Measurements from ENCODE around the gene FAT2.
A peak's percentile ranks its signal among the peaks of the same experiment; 100 is the strongest.

Gene FAT2

DNA sequence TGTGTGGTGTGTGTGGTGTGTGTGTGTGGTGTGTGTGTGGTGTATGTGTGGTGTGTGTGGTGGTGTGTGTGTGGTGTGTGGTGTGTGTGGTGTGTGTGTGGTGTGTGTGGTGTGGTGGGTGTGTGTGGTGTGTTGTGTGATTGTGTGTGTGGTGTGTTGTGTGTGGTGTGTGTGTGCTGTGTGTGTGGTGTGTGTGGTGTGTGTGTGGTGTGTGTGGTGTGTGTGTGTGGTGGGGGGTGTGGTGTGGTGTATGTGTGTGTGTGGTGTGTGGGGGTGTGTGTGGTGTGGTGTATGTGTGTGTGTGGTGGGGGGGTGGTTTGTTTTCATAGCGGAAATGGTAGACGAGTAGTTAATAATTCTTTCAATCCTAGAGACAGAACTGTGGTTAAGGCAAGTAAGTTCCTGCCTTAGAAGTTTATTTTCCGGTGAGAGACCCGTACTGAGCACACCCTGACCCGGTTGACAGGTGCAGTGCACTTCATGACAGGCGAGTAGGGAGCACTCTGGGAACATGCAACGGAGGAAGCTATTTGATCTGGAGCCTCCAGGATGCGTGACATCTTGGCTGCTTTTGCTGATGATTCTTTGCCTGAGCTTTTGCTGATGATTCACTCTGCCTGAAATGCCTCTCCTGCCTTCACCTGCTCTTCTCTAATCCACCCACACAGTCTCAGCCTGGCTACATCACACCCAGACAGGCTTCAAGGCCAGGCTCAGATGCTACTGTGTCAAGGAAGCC is 21.7 kb upstream of the FAT2 start:
- no peak overlapping the region for H3K4me3 ChIP-seq (ENCODE audit: low read length)
- DNase-seq (ENCODE audit: low read depth), result no peak
- TF ChIP-seq, protein P1, sequence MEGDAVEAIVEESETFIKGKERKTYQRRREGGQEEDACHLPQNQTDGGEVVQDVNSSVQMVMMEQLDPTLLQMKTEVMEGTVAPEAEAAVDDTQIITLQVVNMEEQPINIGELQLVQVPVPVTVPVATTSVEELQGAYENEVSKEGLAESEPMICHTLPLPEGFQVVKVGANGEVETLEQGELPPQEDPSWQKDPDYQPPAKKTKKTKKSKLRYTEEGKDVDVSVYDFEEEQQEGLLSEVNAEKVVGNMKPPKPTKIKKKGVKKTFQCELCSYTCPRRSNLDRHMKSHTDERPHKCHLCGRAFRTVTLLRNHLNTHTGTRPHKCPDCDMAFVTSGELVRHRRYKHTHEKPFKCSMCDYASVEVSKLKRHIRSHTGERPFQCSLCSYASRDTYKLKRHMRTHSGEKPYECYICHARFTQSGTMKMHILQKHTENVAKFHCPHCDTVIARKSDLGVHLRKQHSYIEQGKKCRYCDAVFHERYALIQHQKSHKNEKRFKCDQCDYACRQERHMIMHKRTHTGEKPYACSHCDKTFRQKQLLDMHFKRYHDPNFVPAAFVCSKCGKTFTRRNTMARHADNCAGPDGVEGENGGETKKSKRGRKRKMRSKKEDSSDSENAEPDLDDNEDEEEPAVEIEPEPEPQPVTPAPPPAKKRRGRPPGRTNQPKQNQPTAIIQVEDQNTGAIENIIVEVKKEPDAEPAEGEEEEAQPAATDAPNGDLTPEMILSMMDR (conservative IDR thresholded peaks at IDR 0.05; ENCODE audit: low read length), result no peak

DNA sequence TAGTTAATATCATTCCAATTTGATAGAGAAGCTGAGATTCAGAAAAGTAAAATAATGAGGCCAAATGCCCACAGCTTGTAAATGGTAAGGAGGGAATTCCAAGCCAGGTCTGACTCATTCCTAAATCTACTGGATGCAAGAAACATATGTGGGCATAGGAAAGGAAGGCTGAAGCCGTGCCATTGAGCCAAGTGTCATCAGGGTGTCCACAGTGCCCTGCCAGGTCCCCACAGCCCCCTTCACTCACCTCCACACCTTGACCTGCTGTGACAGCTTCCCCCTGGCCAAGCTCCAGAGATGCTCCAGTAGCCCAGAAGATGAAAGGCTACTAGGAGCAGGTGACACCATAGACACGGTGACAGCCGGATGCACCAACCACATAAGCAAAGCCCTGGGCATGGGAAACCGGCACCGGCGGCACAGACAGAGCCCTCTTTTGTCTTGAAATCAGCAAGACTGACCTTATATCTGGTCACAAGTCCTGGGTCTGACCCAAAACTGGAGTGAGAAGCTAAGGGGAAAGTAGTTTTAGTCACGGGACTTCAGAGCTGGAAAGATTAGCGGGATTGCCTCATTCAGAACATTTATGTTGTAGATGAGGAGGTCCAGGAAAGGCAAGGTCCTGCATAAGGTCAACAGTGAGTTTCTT is 20.1 kb upstream of the FAT2 start:
- DNase-seq (ENCODE audit: low read depth), result no peak
- TF ChIP-seq, protein P1 (conservative IDR thresholded peaks at IDR 0.05; ENCODE audit: low read length), result no peak
- no peak overlapping the region for H3K4me3 ChIP-seq (ENCODE audit: low read length)

DNA sequence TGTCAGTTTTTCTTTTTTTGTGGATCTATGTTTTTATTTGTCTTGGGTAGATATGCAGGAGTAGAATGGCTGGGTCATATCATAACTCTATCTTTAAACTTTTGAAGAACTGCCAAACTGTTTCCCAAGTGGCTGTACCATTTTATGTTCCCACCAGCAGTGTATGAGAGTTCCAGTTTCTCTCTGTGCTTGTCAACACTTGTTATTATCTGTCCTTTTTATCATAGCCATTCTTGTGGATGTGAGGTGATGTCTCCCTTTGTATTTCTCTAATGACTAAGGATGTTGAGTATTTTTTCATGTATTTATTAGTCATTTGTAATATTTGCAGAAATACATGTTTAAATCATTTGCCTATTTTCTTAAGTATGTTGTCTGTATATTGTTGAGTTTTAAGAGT is 17.4 kb upstream of the FAT2 start:
- TF ChIP-seq, protein P1 (conservative IDR thresholded peaks at IDR 0.05; ENCODE audit: low read length), result no peak
- DNase-seq (ENCODE audit: low read depth), result no peak
- H3K4me3 ChIP-seq (ENCODE audit: low read length), result no peak overlapping the region

DNA sequence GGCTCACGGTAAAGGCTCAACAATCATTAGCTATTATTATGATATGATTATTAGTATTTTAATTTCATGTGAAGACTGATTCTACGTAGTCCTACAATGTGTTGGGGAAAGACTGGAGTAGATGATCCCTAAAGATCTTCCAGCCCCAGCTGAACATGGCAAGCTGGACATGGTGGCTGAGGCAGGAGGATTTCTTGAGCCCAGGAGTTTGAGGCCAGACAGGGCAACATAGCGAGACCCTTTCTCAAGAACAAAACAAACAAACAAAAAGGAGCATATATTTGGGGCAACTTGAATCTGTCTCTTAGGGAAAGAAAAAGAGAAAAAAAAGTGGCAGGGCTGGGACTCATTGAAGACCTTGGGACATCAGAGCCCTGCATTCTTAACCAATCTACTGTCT is 16.2 kb upstream of the FAT2 start:
- no peak for DNase-seq (ENCODE audit: low read depth)
- H3K4me3 ChIP-seq (ENCODE audit: low read length), result no peak overlapping the region
- TF ChIP-seq, protein P1 (conservative IDR thresholded peaks at IDR 0.05; ENCODE audit: low read length), result no peak

DNA sequence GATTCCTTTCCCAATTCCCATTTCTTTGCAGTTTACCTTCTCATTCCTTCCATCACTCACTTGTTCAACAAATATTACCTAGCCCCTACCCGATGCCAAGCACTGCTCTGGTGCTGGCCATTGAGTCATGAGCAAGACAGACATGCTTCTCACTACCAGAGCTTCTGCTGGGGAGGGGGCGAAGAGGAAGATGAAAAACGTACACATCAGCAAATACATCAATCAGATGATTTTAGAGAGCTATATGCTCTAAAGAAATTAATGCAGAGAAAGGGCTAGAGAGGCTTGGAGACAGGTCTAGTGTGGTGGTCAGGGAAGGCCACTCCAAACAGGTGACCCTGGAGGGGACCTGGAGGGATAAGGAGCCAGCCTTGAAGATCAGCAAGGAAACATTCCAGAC is 14.4 kb upstream of the FAT2 start:
- DNase-seq (ENCODE audit: low read depth), result no peak
- no peak overlapping the region for H3K4me3 ChIP-seq (ENCODE audit: low read length)
- TF ChIP-seq, protein P1 (conservative IDR thresholded peaks at IDR 0.05; ENCODE audit: low read length), result no peak

DNA sequence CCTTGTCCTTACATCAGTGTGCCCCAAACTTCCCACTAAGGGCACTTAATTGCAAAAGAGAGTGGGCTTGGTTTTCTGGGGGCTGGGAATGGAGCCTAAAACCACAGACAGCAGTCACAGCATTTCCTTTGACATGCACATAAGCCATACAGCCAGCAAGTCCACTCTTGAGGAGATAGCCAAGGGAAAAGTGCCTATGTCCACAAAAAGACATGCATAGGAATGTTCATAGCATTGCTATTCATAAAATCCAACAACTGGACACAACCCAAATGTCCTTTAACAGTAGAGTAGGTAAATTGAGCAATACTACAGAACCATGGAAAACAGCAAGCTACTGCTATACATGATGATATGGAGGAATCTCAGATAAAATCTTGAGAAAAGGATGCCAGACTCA is 11.7 kb upstream of the FAT2 start:
- TF ChIP-seq, protein P1 (conservative IDR thresholded peaks at IDR 0.05; ENCODE audit: low read length), result no peak
- DNase-seq (ENCODE audit: low read depth), result peak; percentile 54
- no peak overlapping the region for H3K4me3 ChIP-seq (ENCODE audit: low read length)

DNA sequence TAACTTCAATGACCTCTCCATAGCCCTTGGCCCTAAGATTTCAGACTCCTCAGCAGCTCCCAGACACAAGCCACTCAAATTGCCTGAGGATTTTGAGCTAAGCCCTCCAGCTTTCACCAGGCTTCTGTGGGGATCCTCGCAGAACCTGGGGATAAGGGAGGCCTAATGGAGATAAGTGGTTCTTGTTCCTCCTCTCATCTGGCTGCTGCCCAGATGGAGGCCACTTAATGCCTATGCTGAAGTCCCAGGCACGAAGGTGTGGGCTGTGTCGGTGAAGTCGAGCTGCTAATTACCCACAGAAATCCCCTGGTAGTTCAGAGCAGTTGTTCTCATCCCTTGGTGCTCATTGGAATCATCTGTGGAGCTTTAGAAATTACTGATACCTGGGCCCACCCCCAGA is 10.3 kb upstream of the FAT2 start:
- no peak for DNase-seq (ENCODE audit: low read depth)
- H3K4me3 ChIP-seq (ENCODE audit: low read length), result no peak overlapping the region
- TF ChIP-seq, protein P1 (conservative IDR thresholded peaks at IDR 0.05; ENCODE audit: low read length), result no peak

All from AG10803 (cell line).